HCT116 (cell line): ENCODE measurements around the gene HDLBP.

Experiments used
- CEBPB ChIP-seq: IDR thresholded peaks from 2 replicates; pipeline ENCODE4 v1.6.1; 2012; ENCODE audit warnings: low read depth
- EZH2 ChIP-seq: fragments of 200-600 bp; sonication (generic); IDR thresholded peaks from 2 replicates; pipeline ENCODE4 v1.6.1; 2017; ENCODE audit warnings: antibody characterized with exemption, mixed run types
- POLR2A ChIP-seq: IDR thresholded peaks from 2 replicates; pipeline ENCODE4 v1.7.0; 2011; ENCODE audit warnings: borderline replicate concordance; ENCODE audit not compliant: insufficient read depth, insufficient read length; ENCODE audit errors: extremely low read depth
- POLR2AphosphoS5 ChIP-seq: IDR thresholded peaks from 2 replicates; pipeline ENCODE4 v1.6.1; 2011; ENCODE audit warnings: mild to moderate bottlenecking, low read depth, low read length, moderate library complexity
- RAD21 ChIP-seq: IDR thresholded peaks from 2 replicates; pipeline ENCODE4 v1.6.1; 2012; ENCODE audit warnings: low read depth, mild to moderate bottlenecking
- TCF7L2 ChIP-seq: IDR thresholded peaks from 2 replicates; pipeline ENCODE4 v1.7.0; 2011; ENCODE audit warnings: borderline replicate concordance, inconsistent platforms; ENCODE audit not compliant: insufficient read depth, insufficient read length; ENCODE audit errors: extremely low read depth
- TF ChIP-seq, protein P1 (sequence below), 3 experiments: fragments of 200-600 bp in 1 of 3; sonication (generic) in 1 of 3; IDR thresholded peaks in 2 of 3; conservative IDR thresholded peaks in 1 of 3; 2 replicates each; pipeline ENCODE4 v1.5.1; 2012 to 2017; ENCODE audit warnings: low read depth in 2 of 3, low read length in 2 of 3, antibody characterized with exemption in 1 of 3, borderline replicate concordance in 1 of 3, control low read depth in 1 of 3, mild to moderate bottlenecking in 1 of 3, mixed read lengths in 1 of 3, mixed run types in 1 of 3, moderate library complexity in 1 of 3; ENCODE audit not compliant: insufficient read depth in 1 of 3
- TF ChIP-seq, protein P2 (sequence below): IDR thresholded peaks from 2 replicates; pipeline ENCODE4 v1.6.1; 2012; ENCODE audit warnings: low read depth
- TF ChIP-seq, protein P3 (sequence below): IDR thresholded peaks from 2 replicates; pipeline ENCODE4 v1.6.1; 2011; ENCODE audit warnings: mild to moderate bottlenecking, low read length, moderate library complexity; ENCODE audit not compliant: insufficient replicate concordance; ENCODE audit errors: extremely low read depth

DNA sequence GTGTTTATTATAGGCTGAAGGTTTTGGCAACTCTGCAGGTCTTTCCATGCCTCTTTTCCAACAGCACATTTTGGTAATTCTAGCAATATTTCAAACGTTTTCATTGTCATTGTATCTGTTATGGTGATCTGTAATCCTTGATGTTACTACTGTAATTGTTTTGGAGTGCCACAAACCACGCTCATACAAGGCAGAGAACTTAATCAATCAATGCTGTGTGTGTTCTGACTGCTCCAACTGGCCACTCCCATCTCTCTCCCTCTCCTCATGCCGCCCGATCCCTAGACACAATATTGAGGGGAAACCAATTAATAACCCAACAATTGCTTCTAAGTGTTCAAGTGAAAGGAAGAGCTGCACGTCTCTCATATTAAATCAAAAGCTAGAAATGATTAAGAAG, 32.9 kb downstream of the HDLBP start:
- TF ChIP-seq POLR2A (no peak), EZH2 (no peak), TCF7L2 (no peak), CEBPB (no peak), POLR2AphosphoS5 (no peak), RAD21 (no peak)
- TF ChIP-seq, protein P1, sequence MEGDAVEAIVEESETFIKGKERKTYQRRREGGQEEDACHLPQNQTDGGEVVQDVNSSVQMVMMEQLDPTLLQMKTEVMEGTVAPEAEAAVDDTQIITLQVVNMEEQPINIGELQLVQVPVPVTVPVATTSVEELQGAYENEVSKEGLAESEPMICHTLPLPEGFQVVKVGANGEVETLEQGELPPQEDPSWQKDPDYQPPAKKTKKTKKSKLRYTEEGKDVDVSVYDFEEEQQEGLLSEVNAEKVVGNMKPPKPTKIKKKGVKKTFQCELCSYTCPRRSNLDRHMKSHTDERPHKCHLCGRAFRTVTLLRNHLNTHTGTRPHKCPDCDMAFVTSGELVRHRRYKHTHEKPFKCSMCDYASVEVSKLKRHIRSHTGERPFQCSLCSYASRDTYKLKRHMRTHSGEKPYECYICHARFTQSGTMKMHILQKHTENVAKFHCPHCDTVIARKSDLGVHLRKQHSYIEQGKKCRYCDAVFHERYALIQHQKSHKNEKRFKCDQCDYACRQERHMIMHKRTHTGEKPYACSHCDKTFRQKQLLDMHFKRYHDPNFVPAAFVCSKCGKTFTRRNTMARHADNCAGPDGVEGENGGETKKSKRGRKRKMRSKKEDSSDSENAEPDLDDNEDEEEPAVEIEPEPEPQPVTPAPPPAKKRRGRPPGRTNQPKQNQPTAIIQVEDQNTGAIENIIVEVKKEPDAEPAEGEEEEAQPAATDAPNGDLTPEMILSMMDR (IDR thresholded peaks at IDR 0.05 in 2 of 3, conservative IDR thresholded peaks at IDR 0.05 in 1 of 3; ENCODE audit: borderline replicate concordance in 1 of 3, insufficient read depth in 1 of 3, low read depth in 2 of 3, low read length in 2 of 3), result no peak
- TF ChIP-seq, protein P2, sequence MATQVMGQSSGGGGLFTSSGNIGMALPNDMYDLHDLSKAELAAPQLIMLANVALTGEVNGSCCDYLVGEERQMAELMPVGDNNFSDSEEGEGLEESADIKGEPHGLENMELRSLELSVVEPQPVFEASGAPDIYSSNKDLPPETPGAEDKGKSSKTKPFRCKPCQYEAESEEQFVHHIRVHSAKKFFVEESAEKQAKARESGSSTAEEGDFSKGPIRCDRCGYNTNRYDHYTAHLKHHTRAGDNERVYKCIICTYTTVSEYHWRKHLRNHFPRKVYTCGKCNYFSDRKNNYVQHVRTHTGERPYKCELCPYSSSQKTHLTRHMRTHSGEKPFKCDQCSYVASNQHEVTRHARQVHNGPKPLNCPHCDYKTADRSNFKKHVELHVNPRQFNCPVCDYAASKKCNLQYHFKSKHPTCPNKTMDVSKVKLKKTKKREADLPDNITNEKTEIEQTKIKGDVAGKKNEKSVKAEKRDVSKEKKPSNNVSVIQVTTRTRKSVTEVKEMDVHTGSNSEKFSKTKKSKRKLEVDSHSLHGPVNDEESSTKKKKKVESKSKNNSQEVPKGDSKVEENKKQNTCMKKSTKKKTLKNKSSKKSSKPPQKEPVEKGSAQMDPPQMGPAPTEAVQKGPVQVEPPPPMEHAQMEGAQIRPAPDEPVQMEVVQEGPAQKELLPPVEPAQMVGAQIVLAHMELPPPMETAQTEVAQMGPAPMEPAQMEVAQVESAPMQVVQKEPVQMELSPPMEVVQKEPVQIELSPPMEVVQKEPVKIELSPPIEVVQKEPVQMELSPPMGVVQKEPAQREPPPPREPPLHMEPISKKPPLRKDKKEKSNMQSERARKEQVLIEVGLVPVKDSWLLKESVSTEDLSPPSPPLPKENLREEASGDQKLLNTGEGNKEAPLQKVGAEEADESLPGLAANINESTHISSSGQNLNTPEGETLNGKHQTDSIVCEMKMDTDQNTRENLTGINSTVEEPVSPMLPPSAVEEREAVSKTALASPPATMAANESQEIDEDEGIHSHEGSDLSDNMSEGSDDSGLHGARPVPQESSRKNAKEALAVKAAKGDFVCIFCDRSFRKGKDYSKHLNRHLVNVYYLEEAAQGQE, result no peak
- TF ChIP-seq, protein P3, sequence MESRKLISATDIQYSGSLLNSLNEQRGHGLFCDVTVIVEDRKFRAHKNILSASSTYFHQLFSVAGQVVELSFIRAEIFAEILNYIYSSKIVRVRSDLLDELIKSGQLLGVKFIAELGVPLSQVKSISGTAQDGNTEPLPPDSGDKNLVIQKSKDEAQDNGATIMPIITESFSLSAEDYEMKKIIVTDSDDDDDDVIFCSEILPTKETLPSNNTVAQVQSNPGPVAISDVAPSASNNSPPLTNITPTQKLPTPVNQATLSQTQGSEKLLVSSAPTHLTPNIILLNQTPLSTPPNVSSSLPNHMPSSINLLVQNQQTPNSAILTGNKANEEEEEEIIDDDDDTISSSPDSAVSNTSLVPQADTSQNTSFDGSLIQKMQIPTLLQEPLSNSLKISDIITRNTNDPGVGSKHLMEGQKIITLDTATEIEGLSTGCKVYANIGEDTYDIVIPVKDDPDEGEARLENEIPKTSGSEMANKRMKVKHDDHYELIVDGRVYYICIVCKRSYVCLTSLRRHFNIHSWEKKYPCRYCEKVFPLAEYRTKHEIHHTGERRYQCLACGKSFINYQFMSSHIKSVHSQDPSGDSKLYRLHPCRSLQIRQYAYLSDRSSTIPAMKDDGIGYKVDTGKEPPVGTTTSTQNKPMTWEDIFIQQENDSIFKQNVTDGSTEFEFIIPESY, result no peak
